HG03066 (cell line): ENCODE results near the gene VIPR2.

Experiments
- ATAC-seq: cut with Tn5 transposase; IDR thresholded peaks from one replicate; pipeline ENCODE4 v1.9.1; 2021; ENCODE audit warnings: low read depth; ENCODE audit not compliant: unreplicated experiment

The VIPR2 gene

DNA sequence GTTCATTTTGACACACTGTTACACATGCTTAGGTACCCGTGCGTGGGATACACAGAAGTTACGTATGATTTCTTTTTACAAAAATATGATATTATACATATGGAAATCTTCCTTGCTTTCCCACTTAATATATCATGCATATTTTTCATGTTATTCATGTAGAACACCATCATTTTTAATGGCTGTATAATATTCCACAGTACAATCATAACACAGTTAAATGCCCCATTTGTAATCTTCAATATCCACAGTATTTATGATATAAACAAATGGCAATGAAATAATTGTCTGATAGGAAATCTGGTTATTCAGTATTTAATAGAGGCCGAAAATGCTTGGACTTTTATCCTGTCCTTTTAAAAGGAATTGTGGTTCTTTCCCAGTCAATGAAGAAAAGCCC is 23.2 kb downstream of the VIPR2 start:
- ATAC-seq: no peak

DNA sequence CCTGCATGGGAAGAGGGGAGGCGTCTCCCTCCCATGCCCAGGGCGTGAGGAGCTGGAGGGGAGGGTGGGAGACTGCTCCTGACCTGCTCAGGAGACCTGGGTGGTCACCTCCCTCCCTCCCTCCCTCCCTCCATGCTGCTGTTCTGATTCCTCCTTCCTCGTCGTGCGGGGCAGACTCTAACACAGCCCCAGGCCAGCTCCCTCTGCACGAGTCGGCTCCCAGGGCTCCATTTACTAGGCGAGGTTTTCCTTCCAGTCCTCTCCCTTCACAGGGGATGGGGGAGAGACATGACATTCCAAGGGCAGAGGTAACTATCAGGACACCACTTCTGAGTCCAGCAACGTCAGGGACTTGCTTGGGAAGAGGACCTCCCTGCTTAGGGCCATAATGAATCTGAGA is 23.6 kb downstream of the VIPR2 start:
- ATAC-seq: no peak

DNA sequence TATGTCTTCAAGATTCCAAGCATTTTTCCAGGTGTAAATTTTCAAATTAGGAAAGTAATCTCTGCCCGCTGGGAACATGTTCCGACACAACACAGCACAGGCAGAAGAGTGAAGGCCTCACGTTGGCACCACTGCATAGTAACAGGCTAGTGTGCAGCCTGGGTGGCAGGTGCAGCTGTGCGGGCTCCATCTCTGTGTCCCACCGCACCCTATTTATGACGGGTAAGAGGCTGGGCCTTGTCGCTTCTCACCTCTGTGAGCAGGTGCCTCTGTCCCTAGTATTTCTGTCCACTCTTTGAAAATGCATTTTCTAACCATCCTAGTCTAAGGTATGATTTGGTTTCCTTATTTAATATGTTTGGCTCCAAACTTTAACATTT is 24.1 kb downstream of the VIPR2 start:
- no peak for ATAC-seq

DNA sequence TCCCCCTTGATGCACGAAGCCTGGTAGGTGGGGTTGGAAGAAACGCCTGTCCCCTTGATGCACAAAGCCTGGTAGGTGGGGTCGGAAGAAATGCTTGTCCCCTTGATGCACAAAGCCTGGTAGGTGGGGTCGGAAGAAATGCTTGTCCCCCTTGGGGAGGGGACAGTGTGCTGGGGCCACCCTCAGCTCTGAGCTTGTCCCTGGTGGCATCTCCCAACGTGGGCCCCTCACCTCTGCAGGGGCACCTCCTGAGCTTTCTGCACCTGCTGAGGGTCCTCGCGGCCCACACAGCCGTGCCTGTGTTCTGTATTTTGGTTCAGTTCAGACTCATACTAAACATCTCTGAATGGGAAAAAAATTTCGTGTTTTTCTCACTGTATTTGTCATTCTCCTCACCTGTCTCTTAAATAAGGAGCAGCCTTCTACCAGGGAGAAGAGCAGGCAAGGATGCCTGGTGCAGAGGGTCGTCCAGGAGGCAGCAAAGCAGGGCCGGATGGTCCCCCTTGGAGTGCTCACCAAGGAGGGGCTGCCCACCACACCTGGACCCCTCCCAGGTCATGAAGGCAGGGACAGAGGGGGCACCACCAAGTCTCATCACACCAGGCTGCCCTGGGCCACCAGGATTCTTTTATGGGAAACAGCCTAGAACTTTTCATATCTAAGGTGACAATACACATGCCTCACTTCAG is 24.7 kb downstream of the VIPR2 start:
- no peak for ATAC-seq

DNA sequence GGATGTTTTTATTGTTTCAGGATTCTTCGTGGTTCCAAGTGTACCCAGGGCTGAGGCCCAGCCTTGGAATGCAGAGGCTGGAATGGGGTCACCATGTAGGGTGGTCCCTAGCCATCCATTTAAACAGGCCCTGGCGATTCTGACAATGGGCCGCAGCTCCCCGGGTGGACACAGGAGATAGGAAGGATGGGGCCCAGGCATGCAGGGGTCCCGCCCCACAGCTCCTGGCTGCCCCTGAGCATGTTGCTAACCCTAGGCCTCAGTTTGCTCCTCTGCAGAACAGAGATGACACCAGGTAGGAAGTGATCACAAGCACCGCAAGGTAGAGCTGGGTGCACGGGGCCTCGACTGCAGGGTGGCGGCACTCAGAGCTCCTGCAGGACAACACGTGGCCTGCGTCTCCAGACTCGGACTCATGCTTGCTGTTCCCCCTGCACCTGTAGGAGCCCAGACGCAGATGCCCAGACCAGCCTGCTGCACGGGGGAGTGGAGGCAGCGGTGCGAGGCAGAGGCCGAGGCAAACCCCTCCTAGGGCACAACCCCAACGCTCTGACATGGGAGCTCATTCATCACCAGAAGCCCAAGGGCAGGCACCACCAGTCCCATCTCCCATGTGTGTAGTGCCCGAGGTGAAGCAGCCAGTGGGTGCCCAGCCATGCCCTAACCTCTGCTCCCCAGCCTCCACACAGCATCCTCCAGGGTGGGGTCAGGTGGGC is 25.5 kb downstream of the VIPR2 start:
- ATAC-seq: no peak

DNA sequence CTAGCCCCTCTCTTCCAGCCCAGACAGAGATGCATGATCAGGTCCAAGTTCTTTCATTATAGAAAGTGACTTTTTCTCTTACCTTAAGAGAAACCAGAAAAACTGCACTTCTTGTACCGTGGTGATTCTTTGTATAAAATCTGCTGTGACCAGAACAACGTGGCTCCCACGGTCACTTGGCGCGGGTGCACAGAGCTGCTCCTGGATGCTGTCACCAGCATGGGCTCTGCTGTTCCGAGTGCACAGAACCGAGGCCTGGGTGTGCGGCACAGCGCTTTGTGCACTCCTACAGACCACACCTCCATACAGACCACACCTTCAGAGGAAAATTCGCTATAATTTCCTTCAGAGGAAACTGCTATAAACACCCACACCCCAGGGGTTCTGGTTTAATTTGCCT is 26.0 kb downstream of the VIPR2 start:
- ATAC-seq: no peak

DNA sequence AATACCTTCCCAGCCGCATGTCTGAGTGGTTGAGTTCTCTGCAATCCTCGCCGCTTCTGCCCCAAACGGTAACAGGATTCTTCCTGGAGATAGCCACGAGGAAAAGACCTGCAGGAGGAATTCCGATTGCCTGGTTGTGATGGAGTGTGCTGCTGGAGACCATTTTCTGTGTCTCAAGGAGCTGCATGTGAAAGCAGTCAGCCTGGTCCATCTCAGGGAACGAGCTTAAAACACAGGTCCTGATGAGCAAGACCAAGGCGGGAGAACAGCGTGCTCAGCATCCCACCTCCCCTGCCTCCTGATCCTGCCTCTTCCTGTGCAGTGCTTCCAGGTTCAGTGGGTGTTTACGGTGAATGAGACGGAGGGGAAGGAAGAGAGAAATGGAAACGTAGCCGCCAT is 26.5 kb downstream of the VIPR2 start:
- no peak for ATAC-seq

DNA sequence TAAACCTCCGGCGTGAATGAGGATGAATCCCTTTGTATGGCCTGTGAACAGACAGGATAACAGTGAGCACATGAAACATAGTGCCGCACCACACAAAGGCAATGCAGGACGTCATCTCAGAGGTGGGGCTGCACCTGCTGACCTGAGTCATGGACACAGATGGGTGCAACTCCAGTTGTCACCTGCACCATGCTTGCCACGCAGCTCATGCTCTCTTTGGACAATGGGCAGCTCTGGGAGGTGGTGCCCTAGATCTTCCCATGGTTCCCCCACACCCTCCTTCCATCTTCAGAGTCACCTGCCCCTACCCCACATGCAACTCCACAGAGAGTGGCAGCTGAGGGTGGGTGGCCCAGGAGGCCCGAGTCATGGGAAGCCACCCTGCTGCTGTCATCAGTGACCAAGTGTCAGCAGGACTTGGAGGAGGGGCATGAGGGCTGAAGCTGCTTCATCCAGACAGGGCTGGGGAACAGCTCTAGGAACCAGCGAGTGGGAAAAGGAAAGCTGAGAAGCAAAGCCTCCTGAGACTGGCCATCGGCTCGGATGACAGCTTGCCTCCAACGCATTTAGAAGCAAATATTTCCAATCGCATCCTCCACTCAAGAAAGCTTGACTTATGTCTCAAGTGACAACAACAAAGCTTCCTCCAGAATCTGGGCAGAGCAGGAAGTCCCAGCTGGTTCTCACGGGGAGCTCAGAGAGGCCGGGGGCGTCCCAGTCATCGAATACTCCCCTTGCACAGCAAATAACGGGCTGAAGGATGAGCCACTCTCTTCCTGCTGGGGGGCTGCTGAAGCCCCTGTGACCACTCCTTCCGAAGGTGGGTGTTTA is 27.1 kb downstream of the VIPR2 start:
- no peak for ATAC-seq

DNA sequence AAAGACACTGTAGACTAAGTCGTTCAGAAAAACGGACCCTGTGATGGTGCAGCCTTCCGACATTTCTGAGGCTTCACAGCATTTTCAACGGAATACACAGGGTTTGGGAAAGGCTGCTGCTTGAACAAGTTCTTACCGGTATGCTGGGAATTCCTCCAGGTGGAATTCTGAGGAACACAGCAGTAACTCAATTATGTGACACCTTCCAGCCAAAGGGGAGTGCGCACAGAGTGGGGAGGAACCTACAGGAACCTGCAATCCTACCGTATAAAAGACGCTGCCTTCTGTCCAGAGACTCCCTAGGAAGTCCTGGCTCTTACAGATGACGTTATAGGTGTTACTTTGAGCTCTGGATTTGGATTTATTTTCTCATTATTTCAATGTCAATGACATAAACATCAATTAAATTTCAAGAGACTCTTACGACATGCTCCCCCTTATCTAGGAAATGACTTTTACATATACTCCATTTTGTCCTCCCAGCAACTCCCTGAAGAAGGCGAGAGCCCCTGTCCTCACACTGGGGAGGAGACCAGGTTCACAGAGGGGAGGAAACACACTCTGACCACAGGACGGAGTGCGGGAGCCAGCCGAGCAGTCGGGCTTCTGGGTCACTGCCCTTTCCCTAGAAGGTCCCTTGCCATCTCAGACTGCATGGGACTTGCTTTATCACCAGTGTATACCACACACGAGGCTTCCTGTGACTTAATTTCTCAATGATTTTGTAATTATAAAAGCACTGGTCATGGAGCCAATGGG is 27.9 kb downstream of the VIPR2 start:
- no peak for ATAC-seq

DNA sequence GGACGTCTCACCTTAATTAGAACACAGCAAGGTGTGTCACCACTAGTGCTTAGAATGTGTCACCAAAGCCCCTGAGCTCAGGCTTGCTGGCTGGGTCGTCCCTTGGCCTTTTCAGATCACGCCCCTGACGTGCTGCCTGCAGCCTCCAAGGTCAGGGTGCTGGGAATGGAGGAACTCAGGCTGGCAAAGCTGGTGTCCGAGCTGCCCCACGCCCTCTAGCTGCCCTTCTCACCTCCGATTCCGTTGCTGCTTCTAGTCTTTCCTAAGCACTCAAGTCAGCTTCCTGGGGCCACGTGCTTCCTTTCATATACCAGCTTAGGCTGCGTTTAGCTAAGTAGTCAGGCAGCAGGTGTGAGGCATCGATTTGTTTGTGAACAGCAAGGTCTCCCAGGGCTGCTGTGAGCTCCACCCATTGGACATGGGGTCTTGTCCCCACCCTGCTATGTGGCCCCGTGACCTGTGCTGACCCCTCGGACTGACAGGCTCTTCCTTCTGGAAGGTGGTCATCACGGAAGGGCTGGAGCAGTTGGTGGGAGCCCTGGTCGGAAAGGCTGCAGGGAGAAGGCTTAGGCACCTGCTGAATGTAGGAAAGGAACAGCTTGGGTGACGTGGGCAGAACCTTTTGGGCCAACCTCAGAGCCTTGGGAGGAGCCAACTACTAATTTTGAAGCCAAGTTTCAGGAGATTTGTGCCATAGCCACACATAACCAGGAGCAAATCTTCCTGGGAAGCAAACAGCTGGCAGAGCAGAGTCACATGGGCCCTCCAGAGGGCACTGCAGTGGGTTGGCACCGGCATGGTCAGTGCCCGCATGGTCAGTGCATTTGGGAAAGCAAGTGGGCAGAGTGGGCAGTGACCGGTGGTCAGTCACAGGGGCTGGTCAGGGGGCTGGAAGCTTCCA is 28.8 kb downstream of the VIPR2 start:
- ATAC-seq: no peak

DNA sequence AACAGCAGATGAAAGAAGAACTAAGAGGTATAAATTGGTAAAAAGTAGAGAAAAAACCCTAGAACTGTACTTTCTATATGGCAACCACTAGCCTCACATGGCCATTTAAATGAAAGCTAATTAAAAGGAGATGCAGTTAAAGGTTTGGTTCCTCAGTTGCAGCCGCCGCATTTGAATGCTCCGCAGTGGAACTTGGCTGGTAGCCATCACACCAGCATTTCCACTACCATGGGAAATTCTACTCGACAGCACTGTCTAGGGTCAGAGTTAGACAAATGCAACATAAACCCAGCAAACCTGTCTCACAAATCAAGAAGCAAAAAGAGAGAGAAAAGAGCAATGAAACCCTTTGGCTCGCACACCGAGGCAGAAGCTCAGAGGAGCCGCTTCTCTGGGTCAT is 29.7 kb downstream of the VIPR2 start:
- no peak for ATAC-seq

DNA sequence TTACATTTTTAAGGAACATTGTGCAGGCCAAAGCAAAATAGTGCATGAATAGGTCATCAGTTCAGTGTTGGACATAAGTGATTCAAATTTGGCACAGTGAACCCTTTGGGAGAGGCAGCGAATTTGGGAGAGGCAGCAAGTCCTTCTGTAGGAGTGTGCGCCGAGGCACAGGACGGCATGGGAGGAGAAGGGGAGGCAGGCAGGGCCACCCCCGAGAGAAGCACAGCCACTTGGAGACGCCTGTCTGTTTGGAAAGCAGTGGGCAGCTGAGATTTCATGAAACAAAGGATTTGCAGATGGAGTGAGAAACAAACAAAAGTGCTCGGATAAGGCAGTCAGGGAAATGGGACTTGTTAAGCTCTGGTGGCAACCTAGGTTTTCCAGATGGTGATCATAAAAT is 30.6 kb downstream of the VIPR2 start:
- no peak for ATAC-seq

DNA sequence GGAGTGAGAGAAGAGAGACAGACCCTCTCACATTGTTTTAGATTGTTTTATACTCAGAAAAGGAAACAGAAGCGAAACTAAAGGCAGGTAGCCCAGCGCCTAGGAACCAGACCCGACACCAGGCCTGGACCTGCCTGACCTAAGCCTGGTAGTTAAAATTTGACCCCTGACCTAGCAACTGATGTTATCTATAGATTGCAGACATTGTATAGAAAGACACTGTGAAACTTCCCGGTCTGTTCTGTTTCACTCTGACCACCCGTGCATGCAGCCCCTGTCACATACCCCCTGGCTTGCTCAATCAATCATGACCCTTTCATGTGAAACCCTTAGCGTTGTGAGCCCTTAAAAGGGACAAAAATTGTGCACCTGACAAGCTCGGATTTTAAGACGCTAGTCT is 31.6 kb downstream of the VIPR2 start:
- no peak for ATAC-seq

DNA sequence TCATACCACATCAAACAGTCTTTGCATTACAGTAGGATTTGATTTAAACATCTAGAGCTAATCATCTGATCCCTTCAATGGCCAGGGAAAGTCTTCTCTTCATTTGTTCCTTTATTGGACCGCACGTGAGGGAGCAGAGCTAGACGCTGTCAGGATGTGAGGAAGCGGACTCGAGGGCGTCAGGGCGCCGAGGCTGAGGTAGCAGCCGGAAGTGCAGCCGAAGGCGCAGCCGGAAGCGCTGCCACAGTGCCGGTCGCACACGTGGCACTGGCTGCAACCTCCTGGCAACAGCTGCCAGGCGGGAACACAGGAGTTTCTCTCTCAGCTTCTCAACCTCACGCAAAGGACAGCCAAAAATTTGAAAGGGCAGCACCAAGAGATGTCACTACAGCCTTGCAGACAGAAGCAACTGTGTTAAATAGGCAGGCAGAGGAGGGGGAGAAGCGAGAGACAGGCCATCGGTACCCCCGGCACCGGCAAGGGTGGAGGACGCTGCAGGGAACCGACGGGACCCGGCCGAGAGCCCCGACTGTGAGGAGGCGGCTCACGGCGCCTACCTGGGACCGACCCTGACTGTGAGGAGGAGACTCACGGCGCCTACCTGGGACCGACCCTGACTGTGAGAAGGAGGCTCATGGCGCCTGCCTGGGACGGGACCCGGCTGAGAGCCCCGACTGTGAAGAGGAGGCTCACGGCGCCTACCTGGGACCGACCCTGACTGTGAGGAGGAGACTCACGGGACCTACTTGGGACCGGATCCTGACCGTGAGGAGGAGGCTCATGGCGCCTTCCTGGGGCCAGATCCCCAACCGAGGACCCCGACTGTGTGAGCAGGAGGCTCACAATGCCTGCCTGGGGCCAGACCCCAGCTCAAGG is 32.3 kb downstream of the VIPR2 start:
- ATAC-seq: no peak

DNA sequence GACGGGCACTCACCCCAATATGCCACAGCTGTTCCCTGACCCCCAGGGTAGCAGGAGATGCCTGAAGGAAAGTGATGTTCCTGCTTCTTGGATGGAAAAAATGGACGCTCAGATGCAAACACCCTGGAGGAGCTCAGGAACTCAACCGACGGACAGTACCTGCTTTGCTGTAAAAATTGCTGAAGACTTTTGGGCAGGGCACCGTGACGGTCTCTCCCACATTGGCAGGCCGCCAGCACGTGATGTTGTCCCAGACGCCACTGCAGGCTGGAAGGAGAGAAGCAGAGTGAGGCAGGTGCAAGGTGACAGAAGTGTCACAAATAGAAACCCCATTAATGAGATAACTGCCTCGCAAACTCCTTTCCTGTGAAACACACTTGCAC is 35.0 kb downstream of the VIPR2 start:
- ATAC-seq: no peak

DNA sequence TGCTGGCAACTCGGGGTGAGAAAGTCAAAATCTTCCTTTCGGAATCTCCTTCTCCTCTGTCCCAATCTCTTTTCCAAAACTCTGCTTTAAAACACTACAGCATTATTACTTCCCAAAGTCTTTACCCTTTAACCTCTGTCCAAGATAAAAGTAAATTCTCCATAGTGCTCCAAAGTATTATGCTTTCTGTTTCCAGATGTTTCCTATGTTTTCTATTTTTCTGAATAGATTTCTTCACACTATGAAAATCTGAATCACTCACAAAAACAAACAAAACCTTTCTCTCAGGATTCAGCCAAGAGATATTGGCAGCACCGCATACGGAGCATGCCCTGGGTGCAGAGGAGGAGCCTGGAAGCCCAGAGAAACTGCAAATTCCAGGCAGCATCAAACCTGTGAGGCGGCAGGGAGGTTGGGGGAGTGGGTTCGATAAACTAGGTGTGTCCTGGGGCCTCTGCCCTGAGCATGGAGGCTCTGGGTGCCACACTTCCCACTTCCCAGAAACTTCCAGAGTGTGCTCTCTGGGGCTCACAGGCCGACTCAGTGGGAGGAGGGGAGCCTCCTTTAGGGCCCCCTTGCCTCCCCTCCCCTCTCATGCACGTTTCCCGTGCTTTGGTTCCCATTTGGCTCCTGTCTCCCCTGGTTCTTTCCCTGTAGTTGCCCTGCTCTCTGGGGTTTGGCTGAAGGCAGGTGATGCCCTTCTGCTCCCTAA is 35.6 kb downstream of the VIPR2 start:
- ATAC-seq: no peak

DNA sequence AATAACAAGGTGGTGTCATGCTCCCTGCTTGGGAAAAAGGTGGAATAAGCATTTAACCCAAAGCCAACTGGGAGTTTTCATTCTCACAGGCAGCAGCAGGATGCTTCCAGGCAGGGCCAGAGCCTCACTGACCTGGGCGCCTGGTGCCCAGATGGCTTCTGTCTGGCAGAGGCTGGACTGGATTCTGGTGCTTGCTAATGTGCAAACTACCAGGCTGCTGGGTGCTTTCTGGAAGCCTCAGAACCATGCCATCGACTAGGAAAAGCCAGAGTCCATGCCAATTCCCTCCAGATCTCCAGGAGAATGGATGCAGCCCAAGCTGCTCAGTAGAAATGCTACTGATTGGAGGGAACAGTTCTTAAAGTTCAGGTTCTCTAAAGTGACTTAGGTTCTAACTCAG is 36.2 kb downstream of the VIPR2 start:
- no peak for ATAC-seq

DNA sequence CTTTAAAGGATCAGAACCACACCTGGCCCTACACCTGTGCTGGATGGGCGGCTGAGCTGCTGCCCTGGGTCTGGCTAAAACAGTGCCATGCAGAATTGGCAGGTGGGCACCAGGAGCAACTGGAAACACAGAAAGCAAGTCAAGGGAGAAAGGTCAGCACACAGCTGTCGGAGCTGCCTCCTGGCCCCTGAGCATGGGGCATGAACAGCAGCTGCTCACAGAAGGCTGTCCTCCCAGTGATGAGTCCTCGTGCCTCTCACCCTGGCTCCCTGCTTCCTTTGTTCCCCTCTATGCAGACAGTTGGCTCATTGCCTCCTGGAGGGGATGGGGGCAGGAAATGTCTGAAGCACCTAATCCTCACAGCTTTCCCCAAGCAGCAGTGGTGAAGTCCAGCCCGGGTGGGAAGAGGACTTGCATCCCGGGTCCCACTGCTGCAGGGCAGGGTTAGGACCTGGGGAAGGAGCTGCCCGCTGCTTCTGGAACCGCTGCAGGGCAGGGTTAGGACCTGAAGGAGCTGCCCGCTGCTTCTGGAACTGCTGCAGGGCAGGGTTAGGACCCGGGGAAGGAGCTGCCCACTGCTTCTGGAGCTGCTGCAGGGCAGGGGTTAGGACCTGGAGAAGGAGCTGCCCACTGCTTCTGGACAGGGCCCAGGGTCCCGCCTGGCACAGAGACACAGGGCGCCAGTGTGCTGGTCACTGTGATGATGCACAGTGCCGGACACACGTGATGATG is 37.3 kb downstream of the VIPR2 start:
- ATAC-seq: no peak
